Kidney epithelial cell (primary cell): ENCODE results near the gene CCND2. TPM values are rescaled to one million over a fixed set of nuclear protein-coding genes. Genes with fewer than 3 reads are reported as not detected.
A peak's percentile ranks its signal among the peaks of the same experiment; 100 is the strongest.

Experiments
- DNase-seq: peaks from one replicate; pipeline ENCODE4 v3.0.0-alpha.2; 2010; ENCODE audit warnings: low read depth
- H3K27me3 ChIP-seq: 2 replicates; pipeline ENCODE4 v1.6.0; 2011; ENCODE audit warnings: low read length; ENCODE audit not compliant: control insufficient read depth, insufficient read depth
- H3K36me3 ChIP-seq: 2 replicates; pipeline ENCODE4 v1.5.1; 2011; ENCODE audit warnings: low read length; ENCODE audit not compliant: control insufficient read depth, insufficient read depth
- H3K4me3 ChIP-seq: 2 replicates; pipeline ENCODE4 v1.5.1; 2011; ENCODE audit warnings: low read depth, mild to moderate bottlenecking, control low read depth, low read length
- CTCF ChIP-seq: IDR thresholded peaks from 2 replicates; pipeline ENCODE4 v1.5.1; 2011; ENCODE audit warnings: mild to moderate bottlenecking, moderate library complexity, low read length, control low read depth, inconsistent platforms; ENCODE audit not compliant: insufficient read depth, poor library complexity, severe bottlenecking
- total RNA-seq: library from RNA; depleted of rRNA; stranded (reverse); fragments of >200 nt; gene quantifications from 2 replicates; pipeline ENCODE4 v1.2.3, GENCODE V29; 2015

Gene CCND2
- total RNA-seq, 1 donor from 2014 or later: 88.3 TPM

- Histone ChIP-seq H3K27me3 (no peaks in the 10 kb centered on the region), H3K4me3 (no peak overlapping the region), H3K36me3 (no peaks in the 10 kb centered on the region)
- TF ChIP-seq CTCF: no peak
- DNase-seq: no peak
Observed at GRCh38 chr12:4302881-4303280, 29.3 kb downstream of the CCND2 start.

- no peaks in the 10 kb centered on the region for H3K36me3 ChIP-seq
- DNase-seq: no peak
- TF ChIP-seq CTCF: no peak
- H3K27me3 ChIP-seq: no peaks in the 10 kb centered on the region
- H3K4me3 ChIP-seq: no peak overlapping the region
Observed at GRCh38 chr12:4303750-4304149, 30.2 kb downstream of the CCND2 start.

GRCh38 chr12:4307593-4308333 is 34.2 kb downstream of the CCND2 start:
- Histone ChIP-seq H3K4me3 (peak overlapping the region; percentile 21), H3K27me3 (no peaks in the 10 kb centered on the region), H3K36me3 (no peaks in the 10 kb centered on the region)
- peak; percentile 74 for TF ChIP-seq CTCF
- DNase-seq: peak; percentile 72

GRCh38 chr12:4308334-4308950 is 34.9 kb downstream of the CCND2 start:
- DNase-seq: no peak
- no peak for TF ChIP-seq CTCF
- no peak overlapping the region for H3K4me3 ChIP-seq
- no peaks in the 10 kb centered on the region for H3K27me3 ChIP-seq
- no peaks in the 10 kb centered on the region for H3K36me3 ChIP-seq

GRCh38 chr12:4311776-4312175 is 38.2 kb downstream of the CCND2 start:
- Histone ChIP-seq H3K36me3 (no peaks in the 10 kb centered on the region), H3K27me3 (no peaks in the 10 kb centered on the region), H3K4me3 (no peak overlapping the region)
- DNase-seq: no peak
- TF ChIP-seq CTCF: no peak
